ENCODE data around the gene GMCL2. TPM values are rescaled to one million over a fixed set of nuclear protein-coding genes. Genes with fewer than 3 reads are reported as not detected.

Gene GMCL2
- polyA plus RNA-seq, 1 donor (not counting 4 experiments of a cell fraction or from before 2014, with no cell fraction given) = not detected

- Histone ChIP-seq H3K27ac (ENCODE audit: control insufficient read depth, insufficient read depth, low read length) (no peak overlapping the region), H2AFZ (ENCODE audit: control insufficient read depth, low read length) (no peak overlapping the region), H4K20me1 (ENCODE audit: control insufficient read depth, extremely low read depth, insufficient read depth, low read length) (no peaks in the 10 kb centered on the region), H3K27me3 (ENCODE audit: control insufficient read depth, extremely low read depth, insufficient read depth, low read length) (no peaks in the 10 kb centered on the region), H3K36me3 (ENCODE audit: control insufficient read depth in 2 of 2, extremely low read depth in 1 of 2, insufficient read depth in 2 of 2, low read length in 2 of 2) (peaks cover 1 to 6% of the 10 kb centered on the region in 2 experiments), H3K79me2 (ENCODE audit: control insufficient read depth, insufficient read depth, low read length) (peaks cover 20% of the 10 kb centered on the region), H3K9me3 (ENCODE audit: control insufficient read depth, low read depth, low read length) (no peaks in the 10 kb centered on the region), H3K4me2 (ENCODE audit: control insufficient read depth, extremely low read depth, insufficient read depth, low read depth, low read length) (no peak overlapping the region), H3K4me1 (ENCODE audit: control insufficient read depth, extremely low read depth, insufficient read depth, low read length) (peaks cover 28% of the 10 kb centered on the region), H3K9ac (ENCODE audit: control insufficient read depth, extremely low read depth, insufficient read depth, low read length) (no peak overlapping the region), H3K4me3 (ENCODE audit: control insufficient read depth in 2 of 3, extremely low read depth in 1 of 3, insufficient read depth in 2 of 3, low read depth in 1 of 3, low read length in 3 of 3) (no peak overlapping the region), H3K9me1 (ENCODE audit: control insufficient read depth, extremely low read depth, insufficient read depth, low read length) (no peaks in the 10 kb centered on the region)
- DNase-seq (ENCODE audit: low read depth, low spot score) = no peak
- FAIRE-seq = peak; percentile 55
- TF ChIP-seq CTCF (optimal IDR thresholded peaks at IDR 0.05 in 1 of 3, IDR thresholded peaks at IDR 0.05 in 1 of 3, conservative IDR thresholded peaks at IDR 0.05 in 1 of 3; ENCODE audit: extremely low read depth in 1 of 3, insufficient read depth in 2 of 3, low read length in 3 of 3) (peak in 2 of 3 experiments; percentile 69 to 84), EZH2 (IDR thresholded peaks at IDR 0.05; ENCODE audit: low read length) (no peak)
- dilution Hi-C loops (cut with MboI; ENCODE audit: extremely low pct_ligation_motif_present, low sequenced_read_pairs) = no loop called here
Observed at GRCh38 chr5:178234750-178235587, 47.8 kb upstream of the GMCL2 start.

GRCh38 chr5:178234121-178234749 is 47.1 kb upstream of the GMCL2 start:
- H3K4me3 ChIP-seq (ENCODE audit: control insufficient read depth in 2 of 3, extremely low read depth in 1 of 3, insufficient read depth in 2 of 3, low read depth in 1 of 3, low read length in 3 of 3) = no peak overlapping the region
- no peaks in the 10 kb centered on the region for H3K9me1 ChIP-seq (ENCODE audit: control insufficient read depth, extremely low read depth, insufficient read depth, low read length)
- no peaks in the 10 kb centered on the region for H3K9me3 ChIP-seq (ENCODE audit: control insufficient read depth, low read depth, low read length)
- TF ChIP-seq CTCF (optimal IDR thresholded peaks at IDR 0.05 in 1 of 3, IDR thresholded peaks at IDR 0.05 in 1 of 3, conservative IDR thresholded peaks at IDR 0.05 in 1 of 3; ENCODE audit: extremely low read depth in 1 of 3, insufficient read depth in 2 of 3, low read length in 3 of 3) = no peak
- no peak for TF ChIP-seq EZH2 (IDR thresholded peaks at IDR 0.05; ENCODE audit: low read length)
- H2AFZ ChIP-seq (ENCODE audit: control insufficient read depth, low read length) = no peak overlapping the region
- DNase-seq (ENCODE audit: low read depth, low spot score) (no peak), FAIRE-seq (no peak)
- no peak overlapping the region for H3K4me2 ChIP-seq (ENCODE audit: control insufficient read depth, extremely low read depth, insufficient read depth, low read depth, low read length)
- H3K27ac ChIP-seq (ENCODE audit: control insufficient read depth, insufficient read depth, low read length) = no peak overlapping the region
- dilution Hi-C loops (cut with MboI; ENCODE audit: extremely low pct_ligation_motif_present, low sequenced_read_pairs) = no loop called here
- H3K79me2 ChIP-seq (ENCODE audit: control insufficient read depth, insufficient read depth, low read length) = peaks cover 26% of the 10 kb centered on the region
- H3K36me3 ChIP-seq (ENCODE audit: control insufficient read depth in 2 of 2, extremely low read depth in 1 of 2, insufficient read depth in 2 of 2, low read length in 2 of 2) = peaks cover 2 to 8% of the 10 kb centered on the region in 2 experiments
- H4K20me1 ChIP-seq (ENCODE audit: control insufficient read depth, extremely low read depth, insufficient read depth, low read length) = no peaks in the 10 kb centered on the region
- H3K4me1 ChIP-seq (ENCODE audit: control insufficient read depth, extremely low read depth, insufficient read depth, low read length) = peaks cover 28% of the 10 kb centered on the region
- no peaks in the 10 kb centered on the region for H3K27me3 ChIP-seq (ENCODE audit: control insufficient read depth, extremely low read depth, insufficient read depth, low read length)
- no peak overlapping the region for H3K9ac ChIP-seq (ENCODE audit: control insufficient read depth, extremely low read depth, insufficient read depth, low read length)
